ENCODE data around the gene PXMP2.

The PXMP2 gene

DNA sequence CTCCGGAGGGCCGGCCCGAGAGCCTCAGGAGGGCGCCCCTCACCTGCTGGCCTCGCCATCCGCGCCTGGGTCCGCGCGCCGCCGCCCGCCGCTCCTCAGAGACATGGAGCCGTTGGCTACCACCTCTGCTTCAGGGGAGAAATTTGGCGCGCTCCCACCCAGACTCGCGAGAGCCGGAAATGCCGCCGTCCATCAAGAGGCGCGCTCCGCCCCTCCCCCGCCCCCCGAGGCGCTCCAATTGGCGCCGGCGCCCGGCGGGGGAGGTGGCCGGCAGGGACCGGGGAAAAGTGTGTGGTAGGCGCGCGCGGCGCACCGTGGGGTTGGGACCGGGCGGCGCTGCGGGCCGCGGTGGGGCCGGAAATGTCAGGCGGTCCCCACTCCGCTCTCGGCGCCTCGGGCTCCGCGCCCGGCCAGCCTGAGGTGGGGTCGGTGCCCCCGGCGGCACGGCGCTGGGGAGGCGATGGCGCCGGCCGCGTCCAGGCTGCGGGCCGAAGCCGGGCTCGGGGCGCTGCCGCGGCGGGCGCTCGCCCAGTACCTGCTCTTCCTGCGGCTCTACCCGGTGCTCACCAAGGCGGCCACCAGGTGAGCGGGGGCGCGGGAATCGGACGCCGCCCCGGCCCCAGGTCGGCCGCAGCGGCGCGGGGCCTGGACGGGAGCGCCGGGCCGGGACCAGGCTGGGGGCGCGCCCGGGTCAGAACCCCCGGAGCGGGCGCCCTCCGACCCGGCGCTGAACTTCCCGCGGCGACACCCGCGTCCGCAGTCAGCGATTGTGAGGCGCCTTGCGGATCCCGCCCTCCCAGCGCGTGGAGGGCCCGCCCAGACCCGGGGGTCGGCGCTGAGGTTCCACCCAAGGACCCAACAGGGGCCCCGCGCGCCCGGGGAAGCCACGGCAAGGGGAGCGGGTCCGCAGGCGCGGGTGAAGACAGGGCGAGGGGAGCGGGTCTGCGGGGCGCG is at the start of gene PXMP2, which contains the start of gene POLE:
TSS of gene PXMP2 (plus strand) at position 377 of the 954 bp plus-strand sequence. CDS start at position 461, 84 bp downstream.
TSS of gene POLE (minus strand) at position 132 of the 954 bp plus-strand sequence. CDS start at position 105, 27 bp downstream.
- peak; percentile 93 for DNase-seq

DNA sequence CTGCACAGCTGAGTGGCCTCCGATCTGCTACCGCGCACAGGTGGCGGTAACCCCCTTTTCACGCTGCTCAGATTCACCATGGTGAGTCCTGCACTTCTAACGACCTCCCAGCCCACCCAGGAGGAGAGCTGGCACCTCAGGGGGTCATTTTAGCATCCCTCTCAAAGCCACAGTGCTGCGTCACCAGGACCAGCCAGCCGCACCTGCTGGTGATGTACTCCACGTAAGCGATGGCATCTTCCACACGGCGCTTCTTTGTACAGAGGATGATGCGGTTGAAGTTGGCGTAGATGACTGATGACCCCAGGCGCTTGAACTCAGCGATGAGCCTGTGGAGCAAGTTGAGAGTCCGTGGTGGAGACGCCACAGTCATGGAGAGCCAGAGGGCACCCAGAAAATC is 49.6 kb upstream of the PXMP2 start:
- DNase-seq, result no peak

DNA sequence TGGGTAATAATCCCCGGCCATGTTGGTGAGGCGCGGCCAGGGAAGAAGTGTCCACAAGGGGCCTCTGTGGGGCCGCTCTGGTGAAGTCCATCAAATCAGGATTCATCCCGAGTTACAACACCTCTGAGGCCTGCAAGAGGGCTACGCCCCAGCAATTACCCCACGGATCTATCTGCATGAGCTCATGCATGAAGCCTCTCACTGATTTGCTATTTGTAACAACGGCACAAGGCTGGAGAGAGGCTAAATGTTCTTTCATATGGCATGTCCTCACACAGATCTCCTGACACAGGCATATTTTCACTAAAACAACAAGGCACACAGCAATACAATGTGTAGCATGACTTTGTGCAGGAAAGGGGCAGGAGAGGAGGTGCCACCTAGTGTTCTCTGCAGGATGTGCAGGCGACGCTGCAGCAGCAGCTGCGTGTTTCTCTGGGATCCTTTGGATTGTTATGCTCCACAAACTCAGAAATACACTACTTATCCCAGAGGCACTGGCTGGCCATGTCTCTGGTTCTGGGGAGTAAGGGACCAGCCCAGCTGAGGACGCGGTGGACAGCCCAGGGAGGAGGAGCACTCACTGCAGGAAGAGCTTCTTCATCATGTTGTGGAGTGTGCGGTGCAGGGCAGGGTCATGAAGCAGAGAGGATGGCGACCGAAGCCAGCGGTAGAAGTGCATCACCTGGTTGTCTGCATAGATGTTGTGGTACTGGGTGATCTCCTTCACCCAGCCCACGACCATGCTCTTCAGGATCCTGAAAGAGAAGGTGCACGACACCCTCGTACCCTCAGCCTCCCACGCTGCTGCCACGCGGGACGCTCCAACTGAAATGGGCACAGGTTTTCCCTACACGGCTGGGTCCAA is 48.6 kb upstream of the PXMP2 start:
- no peak for DNase-seq

DNA sequence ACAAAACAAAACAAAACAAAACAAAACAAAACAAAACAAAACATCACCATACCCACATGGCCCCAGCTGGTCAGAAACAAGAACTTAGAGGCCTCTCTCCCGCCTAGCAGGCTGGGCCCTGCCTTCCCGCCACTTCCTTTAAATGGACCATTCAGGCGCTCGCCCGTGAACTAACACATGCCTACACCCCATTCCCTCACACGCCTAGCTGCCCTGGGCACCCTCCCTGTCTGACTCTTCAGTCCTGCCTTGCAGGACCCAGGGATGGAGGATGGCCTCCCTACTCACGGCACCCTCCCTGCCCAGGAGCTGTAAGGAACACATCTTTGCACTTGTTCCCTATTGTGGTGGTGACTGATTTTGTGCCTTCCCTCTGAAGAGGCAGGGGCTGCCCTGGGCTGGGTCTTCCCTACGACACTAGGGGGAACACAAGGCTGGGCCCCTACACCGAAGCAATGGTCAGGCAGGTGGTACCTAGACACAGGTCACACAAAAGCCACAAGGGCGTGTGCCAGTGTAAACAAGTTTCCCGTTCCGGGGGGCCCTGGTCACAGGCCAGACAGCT is 47.3 kb upstream of the PXMP2 start:
- DNase-seq, result no peak

DNA sequence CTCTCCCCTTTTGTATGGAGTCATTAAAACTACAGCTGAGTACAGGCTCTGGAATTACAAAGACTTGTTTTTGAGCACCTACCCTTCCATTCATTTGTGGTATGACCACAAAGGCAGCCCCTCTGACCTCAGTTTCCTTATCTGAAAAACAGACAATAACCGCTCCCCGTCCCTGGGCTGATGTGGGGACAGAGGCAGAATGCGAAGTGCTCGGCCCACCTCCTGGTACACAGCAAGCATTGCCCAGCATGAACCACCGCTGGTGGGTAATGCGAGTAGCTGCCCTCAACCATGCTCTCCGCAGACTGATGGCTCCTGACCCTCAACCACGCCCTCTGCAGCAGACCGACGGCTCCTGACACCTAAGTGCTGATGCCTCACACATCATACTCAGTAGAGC is 46.5 kb upstream of the PXMP2 start:
- no peak for DNase-seq

DNA sequence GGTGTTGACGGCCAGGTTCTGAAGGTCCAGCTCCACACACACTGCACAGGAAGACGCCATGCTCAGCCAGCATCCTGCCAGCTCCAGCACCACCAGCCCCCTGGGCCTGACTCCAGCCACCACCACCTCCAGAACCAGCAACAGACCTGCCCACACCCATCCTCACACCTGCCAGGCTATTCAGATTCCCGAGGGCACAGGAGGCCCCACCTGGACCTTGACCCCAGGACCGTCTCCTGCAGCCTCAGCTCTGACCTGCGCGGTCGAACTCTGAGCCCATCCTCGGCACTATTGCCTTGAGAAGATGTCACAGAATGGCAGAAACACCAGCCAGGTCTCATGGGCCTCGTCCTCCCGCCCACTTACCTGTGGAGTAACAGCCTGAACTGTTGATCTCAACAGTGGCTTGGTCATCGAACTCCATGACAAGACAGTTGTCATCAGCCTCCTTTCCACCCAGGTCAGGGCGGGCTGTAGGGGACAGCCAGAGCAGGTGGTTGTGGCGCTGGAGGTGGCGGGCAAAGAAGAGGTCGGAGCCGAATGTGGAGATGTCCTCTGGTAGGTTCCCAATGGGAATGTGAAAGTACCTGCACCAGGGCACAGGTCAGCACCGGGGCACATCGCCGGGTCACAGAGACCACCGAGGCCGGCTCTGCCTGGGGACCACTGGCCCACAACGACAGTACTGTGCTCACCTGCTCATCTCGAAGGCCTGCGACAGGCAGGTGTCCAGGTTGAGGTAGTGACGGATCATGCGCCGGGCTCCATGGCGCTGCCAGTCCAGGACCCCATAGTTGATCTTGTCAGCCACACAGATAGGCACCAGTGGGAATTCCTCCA is 45.4 kb upstream of the PXMP2 start:
- DNase-seq, result no peak

DNA sequence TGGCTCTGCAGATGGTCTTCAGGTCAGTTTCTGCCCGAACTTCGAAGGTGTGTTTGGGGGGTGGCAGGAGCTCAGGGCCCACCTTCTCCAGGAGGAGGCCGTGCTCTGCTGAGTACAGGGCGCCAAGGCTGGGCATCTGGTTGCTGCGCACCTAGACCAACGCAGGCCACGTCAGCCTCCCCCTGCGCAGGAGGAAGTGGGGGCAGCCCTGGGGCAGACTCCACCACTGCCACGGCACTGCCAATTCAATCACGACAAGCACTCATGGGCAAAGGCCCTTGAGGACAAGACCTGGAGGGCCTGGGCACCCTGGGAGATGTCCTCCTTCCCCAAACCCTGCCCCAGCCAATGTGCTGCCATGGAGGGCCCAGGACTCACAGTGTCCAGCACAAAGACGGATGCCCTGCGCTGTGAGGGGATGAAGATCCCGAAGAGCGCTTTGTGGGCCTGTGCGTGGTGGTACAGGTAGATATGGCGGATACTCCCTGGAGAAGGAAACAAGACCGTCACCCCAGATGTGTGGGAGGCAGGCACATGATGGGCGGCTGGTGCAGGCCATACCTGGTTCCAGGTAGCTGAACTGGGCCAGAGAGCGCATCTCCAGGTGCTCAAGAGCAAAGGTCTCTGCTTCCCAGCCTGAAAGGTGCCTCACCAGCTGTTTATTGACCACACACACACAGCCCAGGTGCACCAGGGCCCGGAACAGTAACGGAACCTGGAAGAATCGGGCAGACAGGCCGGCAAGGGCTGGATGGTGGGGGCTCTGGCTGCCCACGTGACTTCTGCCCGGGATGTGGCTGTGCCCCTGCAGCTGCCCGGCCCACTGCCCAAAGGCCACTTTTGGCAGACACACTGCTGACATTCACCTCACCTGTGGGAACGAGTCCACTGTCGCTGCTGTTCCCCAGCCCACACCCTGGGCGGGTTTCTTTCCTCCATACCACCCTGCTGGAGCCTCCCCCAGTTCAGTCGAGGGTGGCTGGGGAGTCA is 44.2 kb upstream of the PXMP2 start:
- DNase-seq, result no peak

DNA sequence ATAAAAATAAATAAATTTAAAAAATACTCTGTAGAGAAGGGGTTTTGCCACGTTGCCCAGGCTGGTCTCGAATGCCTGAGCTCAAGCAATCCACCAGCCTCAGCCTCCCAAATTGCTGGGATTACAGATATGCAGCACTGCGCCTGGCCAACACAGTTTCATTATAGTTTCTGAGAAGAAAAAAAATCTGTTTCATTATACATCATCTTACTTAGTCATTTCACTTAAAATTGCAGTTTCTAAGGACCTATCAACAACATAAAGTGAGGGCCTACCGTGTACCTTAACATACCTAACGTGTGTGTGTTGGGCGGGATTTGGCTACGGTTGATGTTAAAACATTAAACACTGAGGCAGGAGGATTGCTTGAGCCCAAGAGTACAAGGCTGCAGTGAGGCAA is 40.5 kb upstream of the PXMP2 start:
- DNase-seq, result no peak

DNA sequence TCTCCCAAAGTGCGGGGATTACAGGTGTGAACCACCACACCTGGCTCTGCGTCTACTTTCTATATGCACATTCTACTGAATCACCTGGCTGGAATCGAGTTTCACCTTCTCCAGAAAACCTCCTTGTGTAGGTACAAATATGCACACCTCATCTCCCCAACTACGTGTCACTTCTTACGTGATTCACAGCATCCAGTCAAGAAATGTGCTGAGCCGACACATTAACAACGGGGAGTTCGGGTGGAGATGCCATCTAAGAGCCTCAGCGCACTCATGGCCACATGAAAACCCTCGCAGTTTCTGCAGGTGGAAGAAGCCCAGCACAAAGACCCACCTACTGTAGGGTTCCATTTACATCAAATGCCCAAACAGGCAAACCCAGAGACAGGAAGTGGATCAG is 39.5 kb upstream of the PXMP2 start:
- no peak for DNase-seq

DNA sequence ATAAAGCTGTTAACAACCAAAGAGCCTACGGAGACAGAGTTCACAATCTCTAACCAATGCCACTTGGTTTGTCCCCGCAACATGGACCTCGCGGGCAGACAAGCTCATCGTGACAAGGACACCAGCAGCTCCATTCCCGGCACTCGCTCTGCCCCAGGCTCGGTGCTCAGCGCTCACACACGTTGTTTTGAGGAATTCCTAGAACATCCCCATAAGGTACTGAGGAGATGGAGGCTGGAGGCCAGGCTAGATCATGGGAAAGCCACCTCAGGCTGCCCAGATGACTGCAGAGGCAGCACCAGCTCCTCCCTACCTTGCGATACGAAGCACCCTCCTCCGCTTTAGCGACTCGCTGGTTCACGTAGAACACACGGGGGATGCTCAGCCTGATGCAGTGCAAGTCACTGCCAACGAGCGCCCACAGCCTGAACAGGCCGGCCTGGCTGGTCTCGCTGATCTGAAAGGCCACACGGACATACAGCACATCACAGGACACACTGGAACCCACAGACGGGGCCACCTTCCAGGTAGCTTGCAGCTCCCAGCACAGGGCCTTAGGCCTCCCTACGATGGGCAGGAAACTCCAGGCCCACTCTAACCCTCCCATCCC is 38.7 kb upstream of the PXMP2 start:
- no peak for DNase-seq

DNA sequence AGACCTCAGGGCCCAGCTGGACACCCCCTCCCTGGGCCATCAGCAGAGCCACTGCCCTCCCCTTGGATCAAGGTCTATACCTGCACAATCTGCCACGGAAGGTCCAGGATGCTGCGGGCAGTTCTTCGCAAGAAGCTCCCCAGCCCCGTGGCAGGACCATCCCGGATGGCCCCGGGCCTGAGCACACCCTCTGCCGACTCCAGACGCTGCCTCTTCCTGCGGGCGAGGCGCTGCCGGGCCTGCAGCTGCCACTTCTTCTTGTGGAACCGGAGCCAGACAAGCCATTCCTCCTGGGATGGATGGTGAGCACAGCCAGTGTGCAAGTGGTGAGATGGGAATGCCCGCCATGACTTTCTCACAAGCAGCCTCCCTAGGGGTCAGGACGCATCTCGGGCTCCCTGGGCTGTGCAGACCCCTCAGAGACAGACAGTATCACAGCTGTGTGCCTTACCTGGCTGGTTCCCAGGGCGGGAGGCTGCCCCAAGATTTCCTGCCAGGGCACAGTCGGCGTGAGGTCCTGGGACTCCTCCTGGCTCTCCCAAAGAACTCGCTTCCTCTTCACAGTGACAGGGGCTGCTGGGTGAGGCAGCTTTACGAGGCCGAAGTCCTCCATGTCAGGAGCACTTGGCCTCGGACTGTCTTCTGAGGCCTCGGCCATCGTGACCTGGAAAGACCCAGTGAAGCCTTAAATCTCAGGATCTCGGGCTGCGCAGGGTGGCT is 38.0 kb upstream of the PXMP2 start:
- no peak for DNase-seq

DNA sequence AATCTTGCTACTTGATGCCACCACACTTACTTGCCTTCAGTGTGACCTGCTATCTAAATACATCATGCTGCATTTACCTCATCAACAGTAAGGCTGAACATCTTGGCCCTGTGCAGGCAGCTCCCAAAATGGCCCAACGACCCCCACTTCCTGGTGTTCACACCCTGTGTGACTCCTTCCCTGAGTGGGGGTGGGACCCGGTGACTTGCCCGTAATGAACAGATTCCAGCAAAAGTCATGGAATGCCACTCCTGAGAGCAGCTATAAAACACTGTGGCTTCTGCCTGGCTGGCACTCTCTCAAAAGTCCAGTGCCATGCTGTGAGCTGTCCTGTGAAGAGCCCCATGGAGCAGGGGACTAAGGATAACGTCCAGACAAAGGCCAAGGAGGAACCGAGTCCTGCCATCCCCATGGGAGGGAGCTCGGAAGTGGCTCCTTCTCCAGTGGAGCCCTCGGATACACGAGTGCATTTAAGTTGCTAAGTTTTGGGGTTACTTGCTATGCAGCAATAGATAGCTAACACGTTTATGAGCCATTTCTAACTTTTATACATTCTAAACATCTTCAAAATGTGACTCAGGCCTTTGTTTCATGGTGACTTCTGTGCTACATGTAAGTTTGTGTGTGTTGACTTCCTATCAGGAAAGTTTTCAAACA is 35.8 kb upstream of the PXMP2 start:
- no peak for DNase-seq

DNA sequence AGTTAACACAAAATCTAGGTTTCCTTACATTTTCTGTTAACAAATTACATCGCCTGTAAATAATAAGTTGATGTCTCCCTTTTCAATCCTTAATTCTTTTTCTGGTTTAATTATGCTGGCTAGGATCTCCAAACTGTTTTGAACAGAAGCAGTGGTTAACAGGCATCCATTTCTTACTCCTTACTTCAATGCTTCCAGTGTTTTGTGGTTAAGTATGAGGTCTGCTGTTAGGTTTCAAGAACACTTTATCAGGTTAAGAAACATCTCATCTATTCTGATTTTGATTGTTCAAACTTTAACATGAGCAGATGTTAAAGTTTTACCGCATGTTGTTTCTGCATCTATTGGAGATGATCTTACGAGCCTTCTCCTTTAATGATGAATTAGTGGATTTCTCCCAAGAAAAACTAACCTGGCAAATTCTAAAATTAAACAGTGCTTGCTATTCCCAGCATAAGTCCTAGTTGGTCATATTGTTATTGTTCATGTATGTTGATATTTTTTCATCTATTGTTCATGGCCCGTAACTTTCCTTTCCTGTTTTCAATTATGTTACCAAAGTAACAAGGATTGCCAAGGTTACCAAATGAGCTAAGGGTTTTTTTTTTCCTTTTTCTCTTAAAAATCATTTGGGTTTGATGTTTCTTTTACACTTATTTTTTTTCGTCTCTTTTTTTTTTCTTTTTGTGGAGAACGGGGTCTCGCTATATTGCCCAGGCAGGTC is 33.7 kb upstream of the PXMP2 start:
- DNase-seq, result no peak

DNA sequence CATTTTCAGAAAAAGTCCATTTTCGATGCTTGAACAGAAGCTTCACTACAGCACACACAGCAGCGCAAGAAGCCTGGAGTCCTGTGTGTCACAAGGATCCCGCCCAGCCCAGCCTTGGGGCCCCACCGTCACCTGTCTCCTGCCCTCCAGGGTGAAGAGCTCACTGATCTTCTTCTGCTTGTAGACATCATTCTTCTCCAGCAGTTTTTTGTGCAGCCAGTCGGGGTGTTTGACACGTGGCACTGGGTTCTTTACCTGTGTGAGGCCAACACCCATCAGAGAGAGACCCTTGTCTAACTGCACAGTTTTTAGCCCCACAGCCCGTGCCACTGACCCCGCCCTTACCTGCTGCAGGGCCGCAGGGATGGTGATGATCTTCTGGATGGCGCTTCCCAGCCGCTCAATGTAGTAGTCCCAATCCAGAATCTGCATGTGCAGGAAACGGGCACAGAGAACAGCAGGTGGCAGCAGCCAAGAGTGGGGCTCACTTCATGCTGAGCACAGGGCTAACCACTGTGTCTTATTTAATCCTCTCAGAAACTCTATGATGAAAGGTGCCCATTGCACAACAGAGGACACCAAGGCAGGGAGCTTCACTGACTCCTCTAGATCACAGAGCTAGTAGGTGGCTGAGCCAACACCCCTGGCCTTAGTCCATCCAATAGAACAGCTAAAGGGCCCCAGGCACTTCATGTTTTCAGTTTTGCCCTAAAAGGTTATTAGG is 30.2 kb upstream of the PXMP2 start:
- DNase-seq, result no peak

DNA sequence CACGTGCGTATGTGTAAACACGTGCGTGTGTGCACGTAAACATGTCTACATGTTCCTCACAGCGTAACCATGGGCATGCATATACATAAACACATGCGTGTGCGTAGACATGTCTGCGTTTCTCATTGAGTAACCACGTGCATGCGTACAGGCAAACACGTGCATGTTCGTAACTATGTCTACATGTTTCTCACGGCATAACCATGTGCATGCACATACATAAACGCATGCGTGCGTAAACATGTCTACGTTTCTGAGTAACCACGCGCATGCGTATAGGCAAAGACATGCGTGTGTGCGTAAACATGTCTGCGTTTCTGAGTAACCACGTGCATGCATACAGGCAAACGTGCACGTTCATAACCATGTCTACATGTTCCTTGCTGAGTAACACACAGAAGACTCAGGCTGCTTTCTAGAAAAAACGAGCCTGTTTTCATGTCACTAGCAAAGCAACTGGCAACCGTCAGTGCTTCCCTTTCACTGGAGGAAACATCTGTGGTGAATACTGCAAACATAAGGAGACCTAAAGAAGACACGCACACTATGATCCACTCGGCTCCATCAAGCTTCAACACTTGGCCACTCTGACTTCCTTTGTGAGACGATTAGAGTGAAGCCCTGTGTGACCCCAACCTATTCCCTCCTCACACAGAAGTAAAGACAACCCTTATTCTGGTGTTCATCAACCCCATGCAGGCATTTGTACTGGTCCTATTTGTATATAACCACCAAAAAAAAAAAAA is 29.1 kb upstream of the PXMP2 start:
- no peak for DNase-seq

DNA sequence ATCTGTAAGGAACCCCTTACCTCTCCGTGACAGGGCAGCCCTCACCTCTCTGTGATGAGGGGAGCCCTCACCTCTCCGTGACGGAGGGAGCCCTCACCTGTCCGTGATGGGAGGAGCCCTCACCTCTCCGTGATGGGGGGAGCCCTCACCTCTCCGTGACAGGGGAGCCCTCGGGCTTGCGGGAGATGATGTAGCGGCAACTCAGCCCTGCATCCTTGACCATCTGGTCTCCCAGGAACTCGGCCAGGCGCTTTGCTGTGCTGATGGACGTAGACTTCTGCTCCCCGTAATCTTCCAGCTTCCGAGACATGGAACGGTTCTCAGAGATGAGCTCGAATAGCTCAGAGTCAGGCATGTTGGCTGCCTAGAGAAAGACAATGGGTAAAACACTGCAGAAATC is 28.2 kb upstream of the PXMP2 start:
- DNase-seq, result no peak

DNA sequence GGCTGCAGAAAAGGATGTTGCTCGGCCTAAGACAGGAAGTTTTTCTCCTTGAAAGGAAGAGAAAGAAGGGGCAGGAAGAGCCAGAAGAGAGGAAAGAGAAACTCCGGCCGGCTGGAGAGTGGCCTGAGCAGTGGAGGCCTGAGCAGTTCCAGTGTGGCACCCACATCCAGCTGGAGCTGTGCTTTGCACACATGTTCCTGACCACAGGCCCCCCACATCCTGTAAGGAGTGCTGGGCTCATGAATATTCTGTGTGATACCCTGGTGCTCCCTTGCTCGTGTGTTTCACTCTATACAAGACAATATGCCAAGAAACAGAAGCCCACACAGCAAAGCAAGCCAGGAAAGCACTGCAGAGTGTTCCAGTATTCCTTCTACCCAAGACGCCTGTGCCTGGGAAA is 27.3 kb upstream of the PXMP2 start:
- DNase-seq, result no peak
